H9 (cell line): ENCODE results near the gene APOBEC3H. TPM values are rescaled to one million over a fixed set of nuclear protein-coding genes. Genes with fewer than 3 reads are reported as not detected.
A peak's percentile ranks its signal among the peaks of the same experiment; 100 is the strongest.

Experiments
- DNase-seq: peaks from one replicate; pipeline ENCODE4 v3.0.0-alpha.2; 2017
- H2AFZ ChIP-seq: one replicate; pipeline ENCODE4 v1.6.1; 2013; ENCODE audit warnings: mild to moderate bottlenecking, low read length, control low read depth, moderate library complexity
- H2AK5ac ChIP-seq: 2 replicates; pipeline ENCODE4 v1.6.1; 2013; ENCODE audit warnings: low read length, control low read depth, mixed read lengths; ENCODE audit not compliant: insufficient read length
- H2BK120ac ChIP-seq: one replicate; pipeline ENCODE4 v1.6.1; 2013; ENCODE audit warnings: low read depth, mild to moderate bottlenecking, low read length, control low read depth, inconsistent platforms; ENCODE audit not compliant: poor library complexity, severe bottlenecking
- H2BK12ac ChIP-seq: 2 replicates; pipeline ENCODE4 v1.6.1; 2013; ENCODE audit warnings: low read length, control low read depth, mixed read lengths, low read depth; ENCODE audit not compliant: insufficient read length
- H2BK15ac ChIP-seq: 2 replicates; pipeline ENCODE4 v1.6.1; 2013; ENCODE audit warnings: low read depth, low read length, control low read depth
- H2BK20ac ChIP-seq: one replicate; pipeline ENCODE4 v1.6.1; 2013; ENCODE audit warnings: low read depth, mild to moderate bottlenecking, low read length, control low read depth, inconsistent platforms; ENCODE audit not compliant: poor library complexity, severe bottlenecking
- H2BK5ac ChIP-seq: 2 replicates; pipeline ENCODE4 v1.6.1; 2013; ENCODE audit warnings: low read length, control low read depth, mixed read lengths; ENCODE audit not compliant: insufficient read length
- H3K14ac ChIP-seq: 2 replicates; pipeline ENCODE4 v1.6.1; 2013; ENCODE audit warnings: low read length, control low read depth; ENCODE audit not compliant: insufficient read depth
- H3K18ac ChIP-seq: 2 replicates; pipeline ENCODE4 v1.6.1; 2013; ENCODE audit warnings: low read depth, mild to moderate bottlenecking, mixed read lengths, low read length, control low read depth; ENCODE audit not compliant: insufficient read length
- H3K23ac ChIP-seq: 2 replicates; pipeline ENCODE4 v1.6.1; 2013; ENCODE audit warnings: low read length, control low read depth, mixed read lengths, low read depth; ENCODE audit not compliant: insufficient read length
- H3K23me2 ChIP-seq: 2 replicates; pipeline ENCODE4 v1.6.1; 2013; ENCODE audit warnings: low read depth, mild to moderate bottlenecking, mixed read lengths, low read length, control low read depth; ENCODE audit not compliant: insufficient read length, poor library complexity, severe bottlenecking
- H3K27ac ChIP-seq: 2 replicates; pipeline ENCODE4 v1.5.1; 2013; ENCODE audit warnings: low read length, control low read depth, mixed read lengths, low read depth; ENCODE audit not compliant: insufficient read length
- H3K27me3 ChIP-seq: 2 replicates; pipeline ENCODE4 v1.6.1; 2013; ENCODE audit warnings: low read length, control low read depth, inconsistent platforms; ENCODE audit not compliant: insufficient read depth
- H3K4ac ChIP-seq: 2 replicates; pipeline ENCODE4 v1.6.1; 2013; ENCODE audit warnings: low read depth, mild to moderate bottlenecking, control low read depth, inconsistent platforms, low read length, moderate library complexity
- H3K4me1 ChIP-seq: 2 replicates; pipeline ENCODE4 v1.6.1; 2013; ENCODE audit warnings: low read length, control low read depth, inconsistent platforms; ENCODE audit not compliant: insufficient read depth
- H3K4me2 ChIP-seq: 2 replicates; pipeline ENCODE4 v1.6.1; 2013; ENCODE audit warnings: low read length, control low read depth, mixed read lengths; ENCODE audit not compliant: insufficient read length, insufficient read depth
- H3K56ac ChIP-seq: 2 replicates; pipeline ENCODE4 v1.6.1; 2013; ENCODE audit warnings: low read depth, mild to moderate bottlenecking, mixed read lengths, low read length, control low read depth; ENCODE audit not compliant: insufficient read length
- H3K79me1 ChIP-seq: 2 replicates; pipeline ENCODE4 v1.6.1; 2013; ENCODE audit warnings: low read depth, mild to moderate bottlenecking, moderate library complexity, low read length, control low read depth, inconsistent platforms; ENCODE audit not compliant: insufficient read depth, poor library complexity, severe bottlenecking
- H3K79me2 ChIP-seq: 2 replicates; pipeline ENCODE4 v1.6.1; 2013; ENCODE audit warnings: low read length, control low read depth, inconsistent platforms; ENCODE audit not compliant: insufficient read depth
- H3K9ac ChIP-seq: 2 replicates; pipeline ENCODE4 v1.6.1; 2013; ENCODE audit warnings: low read length, control low read depth, mixed read lengths; ENCODE audit not compliant: insufficient read length; ENCODE audit errors: extremely low read depth
- H3K9me3 ChIP-seq: one replicate; pipeline ENCODE4 v1.6.1; 2013; ENCODE audit warnings: low read depth, low read length, inconsistent platforms; ENCODE audit not compliant: control insufficient read depth
- H3T11ph ChIP-seq: one replicate; pipeline ENCODE4 v1.6.1; 2013; ENCODE audit warnings: mild to moderate bottlenecking, low read length, control low read depth, inconsistent platforms
- H4K20me1 ChIP-seq: one replicate; pipeline ENCODE4 v1.6.1; 2013; ENCODE audit not compliant: control insufficient read depth, insufficient read length, insufficient read depth
- H4K5ac ChIP-seq: 2 replicates; pipeline ENCODE4 v1.6.1; 2013; ENCODE audit warnings: low read depth, mild to moderate bottlenecking, mixed read lengths, low read length, control low read depth; ENCODE audit not compliant: insufficient read length
- H4K8ac ChIP-seq: replicated peaks from 2 replicates; pipeline ENCODE4 v1.6.1; 2013; ENCODE audit warnings: low read length, control low read depth, mixed read lengths, low read depth; ENCODE audit not compliant: insufficient read length
- H4K91ac ChIP-seq: 2 replicates; pipeline ENCODE4 v1.6.1; 2013; ENCODE audit warnings: low read depth, mild to moderate bottlenecking, moderate library complexity, mixed read lengths, low read length, control low read depth; ENCODE audit not compliant: insufficient read length
- H3K27ac Mint-ChIP-seq, 3 experiments: 2 replicates in 2 of 3; 3 replicates in 1 of 3; pipeline ENCODE4 v1.8.0; 2020 to 2021; ENCODE audit warnings: mixed read lengths in 3 of 3, mild to moderate bottlenecking in 1 of 3, moderate library complexity in 1 of 3
- H3K27me3 Mint-ChIP-seq: 2 replicates; pipeline ENCODE4 v1.8.0; 2021; ENCODE audit warnings: low read depth, mild to moderate bottlenecking, moderate library complexity, mixed read lengths
- H3K36me3 Mint-ChIP-seq, 3 experiments: 2 replicates in 2 of 3; 3 replicates in 1 of 3; pipeline ENCODE4 v1.8.0; 2020 to 2021; ENCODE audit warnings: low read depth in 3 of 3, mixed read lengths in 3 of 3; ENCODE audit not compliant: insufficient read depth in 1 of 3
- H3K4me1 Mint-ChIP-seq, 2 experiments: 2 replicates each; pipeline ENCODE4 v1.8.0; 2020; ENCODE audit warnings: mixed read lengths in 2 of 2
- H3K4me3 Mint-ChIP-seq, 2 experiments: 2 replicates in 1 of 2; 3 replicates in 1 of 2; pipeline ENCODE4 v1.8.0; 2020 to 2021; ENCODE audit warnings: mild to moderate bottlenecking in 2 of 2, mixed read lengths in 2 of 2, moderate library complexity in 1 of 2
- H3K9me3 Mint-ChIP-seq, 2 experiments: 2 replicates in 1 of 2; 3 replicates in 1 of 2; pipeline ENCODE4 v1.8.0; 2020; ENCODE audit warnings: mild to moderate bottlenecking in 2 of 2, mixed read lengths in 2 of 2, moderate library complexity in 1 of 2
- WGBS: extraction: QIAGEN DNeasy Blood & Tissue Kit; methylation state at CpG from one replicate; pipeline ENCODE4 v1.1.7; 2013; ENCODE audit warnings: missing lambda C conversion rate, low lambda C conversion rate, mixed read lengths; ENCODE audit not compliant: insufficient read length; ENCODE audit errors: extremely low coverage; 5-methylcytosine and 5-hydroxymethylcytosine counted together
- total RNA-seq: library from RNA; stranded (reverse); gene quantifications from 2 replicates; pipeline ENCODE4 v1.2.1, GENCODE V29; 2021
- TF ChIP-seq, protein P1 (sequence below): fragments of 200-600 bp; sonication (generic); conservative IDR thresholded peaks from 3 replicates; pipeline ENCODE4 v1.8.0; 2021; ENCODE audit warnings: antibody characterized with exemption, mild to moderate bottlenecking

The APOBEC3H gene
- total RNA-seq, 1 experiment from 2014 or later, result 0.48 TPM

DNA sequence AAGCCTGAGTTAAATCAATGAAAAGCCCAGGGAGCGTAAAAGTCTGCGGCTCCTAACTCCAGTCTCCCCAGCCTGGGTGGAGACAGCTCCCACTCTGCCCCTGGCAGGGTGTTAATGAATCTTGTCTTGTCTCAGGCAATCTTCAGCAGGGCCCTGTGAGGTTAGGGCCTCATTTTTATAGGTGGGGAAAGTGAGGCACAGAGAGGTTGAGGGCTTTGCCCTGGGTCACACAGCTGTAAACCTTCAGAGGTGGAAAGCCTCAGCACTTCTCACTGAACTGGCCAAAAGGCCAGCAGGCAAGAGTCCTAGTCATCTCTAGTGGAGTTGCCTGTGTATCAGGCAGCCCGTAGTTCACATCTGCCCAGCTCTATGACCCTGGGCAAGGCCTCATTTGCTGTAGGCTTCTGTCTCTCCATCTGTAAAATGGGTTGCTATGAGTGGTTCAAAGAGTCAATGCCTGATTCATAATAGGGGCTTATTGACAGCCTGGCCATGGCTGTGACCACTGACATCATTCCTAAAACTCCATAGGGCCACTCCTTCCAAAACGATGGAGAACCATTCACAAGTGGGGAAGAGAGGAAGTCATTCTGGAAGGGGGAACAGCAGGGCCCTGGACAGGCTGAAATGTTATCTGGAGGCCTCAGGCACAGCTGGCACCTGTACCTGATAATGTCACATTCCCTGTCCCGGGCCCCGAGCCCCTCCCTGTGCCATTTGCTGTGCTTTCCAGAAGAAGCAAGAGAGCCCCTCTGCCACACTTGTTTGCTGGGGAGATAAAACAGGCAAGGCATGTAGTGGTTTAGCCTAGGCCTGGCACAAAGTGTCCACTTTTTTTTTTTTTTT lies 49.4 kb downstream of the APOBEC3H start:
- Histone ChIP-seq H3K56ac (no peak overlapping the region), H2BK12ac (no peak overlapping the region), H3T11ph (no peak overlapping the region), H3K79me2 (no peaks in the 10 kb centered on the region), H3K14ac (no peak overlapping the region), H4K91ac (no peak overlapping the region), H3K79me1 (no peaks in the 10 kb centered on the region), H3K18ac (no peak overlapping the region), H4K8ac (no peak overlapping the region), H3K27me3 (no peaks in the 10 kb centered on the region), H3K23ac (no peak overlapping the region), H3K27ac (no peak overlapping the region), H3K23me2 (peaks cover 7% of the 10 kb centered on the region), H4K5ac (no peak overlapping the region), H3K4me2 (peak overlapping the region; percentile 15), H2BK5ac (no peak overlapping the region), H3K9ac (no peak overlapping the region), H2BK120ac (no peak overlapping the region), H2AK5ac (no peak overlapping the region), H3K9me3 (no peaks in the 10 kb centered on the region), H2BK15ac (no peak overlapping the region), H3K4ac (no peak overlapping the region), H2AFZ (no peak overlapping the region), H4K20me1 (no peaks in the 10 kb centered on the region), H3K4me1 (peaks cover 2% of the 10 kb centered on the region; the same call in 1 of the 2 replicates), H2BK20ac (no peak overlapping the region)
- DNase-seq, result no peak
- H3K9me3 Mint-ChIP-seq, result no peaks in the 10 kb centered on the region
- H3K4me1 Mint-ChIP-seq, result peaks cover 25 to 42% of the 10 kb centered on the region in 2 experiments
- H3K27me3 Mint-ChIP-seq, result peaks cover 9% of the 10 kb centered on the region; the same call in 1 of the 2 replicates
- TF ChIP-seq, protein P1, sequence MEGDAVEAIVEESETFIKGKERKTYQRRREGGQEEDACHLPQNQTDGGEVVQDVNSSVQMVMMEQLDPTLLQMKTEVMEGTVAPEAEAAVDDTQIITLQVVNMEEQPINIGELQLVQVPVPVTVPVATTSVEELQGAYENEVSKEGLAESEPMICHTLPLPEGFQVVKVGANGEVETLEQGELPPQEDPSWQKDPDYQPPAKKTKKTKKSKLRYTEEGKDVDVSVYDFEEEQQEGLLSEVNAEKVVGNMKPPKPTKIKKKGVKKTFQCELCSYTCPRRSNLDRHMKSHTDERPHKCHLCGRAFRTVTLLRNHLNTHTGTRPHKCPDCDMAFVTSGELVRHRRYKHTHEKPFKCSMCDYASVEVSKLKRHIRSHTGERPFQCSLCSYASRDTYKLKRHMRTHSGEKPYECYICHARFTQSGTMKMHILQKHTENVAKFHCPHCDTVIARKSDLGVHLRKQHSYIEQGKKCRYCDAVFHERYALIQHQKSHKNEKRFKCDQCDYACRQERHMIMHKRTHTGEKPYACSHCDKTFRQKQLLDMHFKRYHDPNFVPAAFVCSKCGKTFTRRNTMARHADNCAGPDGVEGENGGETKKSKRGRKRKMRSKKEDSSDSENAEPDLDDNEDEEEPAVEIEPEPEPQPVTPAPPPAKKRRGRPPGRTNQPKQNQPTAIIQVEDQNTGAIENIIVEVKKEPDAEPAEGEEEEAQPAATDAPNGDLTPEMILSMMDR, result no peak
- H3K4me3 Mint-ChIP-seq, result peak overlapping the region; percentile 63 to 82
- WGBS, result no CpG with 5 or more reads among the region's 6 CpGs
- peak overlapping the region in 1 of 3 experiments; percentile 52; a peak in 1 of 7 replicates for H3K27ac Mint-ChIP-seq
- H3K36me3 Mint-ChIP-seq, result no peaks in the 10 kb centered on the region
